ENCODE results near the gene ACP4. TPM values are rescaled to one million over a fixed set of nuclear protein-coding genes. Genes with fewer than 3 reads are reported as not detected.
A peak's percentile ranks its signal among the peaks of the same experiment; 100 is the strongest.

Gene ACP4
- total RNA-seq, 2 donors from 2014 or later, result not detected

GRCh38 chr19:50822661-50823208 lies 32.5 kb downstream of the ACP4 start:
- H3K4me3 ChIP-seq, result peak overlapping the region in 1 of 2 donors; percentile 61
- H3K27ac ChIP-seq, result peak overlapping the region; percentile 78 to 92 (median 83)
- no peaks in the 10 kb centered on the region for H3K27me3 ChIP-seq
- DNase-seq, result peak in 1 of 4 donors; percentile 21
- intact Hi-C loops (cut with DNase I), result no loop called here
- H3K4me1 ChIP-seq, result peaks cover 75% of the 10 kb centered on the region
- WGBS, 2 donors, result 32 to 37% methylated on average over 7 of the region's 7 CpGs
- no peaks in the 10 kb centered on the region for H3K36me3 ChIP-seq (replicated peaks in 1 of 2; ENCODE audit: insufficient read depth in 1 of 2, low read depth in 2 of 2)
- no peaks in the 10 kb centered on the region for H3K9me3 ChIP-seq
- ATAC-seq, result no peak
- TF ChIP-seq CTCF (IDR thresholded peaks at IDR 0.05), result no peak
- no peak for TF ChIP-seq POLR2A (IDR thresholded peaks at IDR 0.05)

- no peaks in the 10 kb centered on the region for H3K36me3 ChIP-seq (replicated peaks in 1 of 2; ENCODE audit: insufficient read depth in 1 of 2, low read depth in 2 of 2)
- no peaks in the 10 kb centered on the region for H3K9me3 ChIP-seq
- TF ChIP-seq POLR2A (IDR thresholded peaks at IDR 0.05) (peak; percentile 33 to 87 (median 76)), CTCF (IDR thresholded peaks at IDR 0.05) (peak in 1 of 7 experiments; percentile 9)
- 22 to 28% methylated on average over 9 to 13 of the region's 14 CpGs for WGBS, 2 donors
- peaks cover 67% of the 10 kb centered on the region for H3K4me1 ChIP-seq
- peak within 1 kb of the TSS in 1 of 2 donors; percentile 61 for H3K4me3 ChIP-seq
- intact Hi-C loops (cut with DNase I), result no loop called here
- DNase-seq, result peak; percentile 88 to 96 (median 92)
- peak within 1 kb of the TSS; percentile 78 to 92 (median 83) for H3K27ac ChIP-seq
- H3K27me3 ChIP-seq, result no peaks in the 10 kb centered on the region
- ATAC-seq, result peak; percentile 71
Observed at GRCh38 chr19:50823389-50824042, 33.3 kb downstream of the ACP4 start, which contains the start of gene KLK1. Gene KLK1, minus strand, starts transcription at chr19:50823787. Its CDS starts 39 bp downstream, at chr19:50823748.

GRCh38 chr19:50826492-50827240 lies 36.5 kb downstream of the ACP4 start:
- Histone ChIP-seq H3K36me3 (replicated peaks in 1 of 2; ENCODE audit: insufficient read depth in 1 of 2, low read depth in 2 of 2) (no peaks in the 10 kb centered on the region), H3K4me3 (no peak overlapping the region), H3K9me3 (no peaks in the 10 kb centered on the region), H3K27ac (no peak overlapping the region), H3K27me3 (no peaks in the 10 kb centered on the region), H3K4me1 (peaks cover 40% of the 10 kb centered on the region)
- 79 to 86% methylated on average over 15 to 42 of the region's 43 CpGs for WGBS, 2 donors
- no peak for ATAC-seq
- no peak for DNase-seq
- intact Hi-C loops (cut with DNase I), result no loop called here
- TF ChIP-seq CTCF (IDR thresholded peaks at IDR 0.05) (no peak), POLR2A (IDR thresholded peaks at IDR 0.05) (no peak)

GRCh38 chr19:50827476-50827875 lies 37.3 kb downstream of the ACP4 start:
- H3K4me3 ChIP-seq, result no peak overlapping the region
- TF ChIP-seq CTCF (IDR thresholded peaks at IDR 0.05) (no peak), POLR2A (IDR thresholded peaks at IDR 0.05) (no peak)
- ATAC-seq, result no peak
- intact Hi-C loops (cut with DNase I), result no loop called here
- H3K27ac ChIP-seq, result no peak overlapping the region
- H3K4me1 ChIP-seq, result peaks cover 31% of the 10 kb centered on the region
- no peaks in the 10 kb centered on the region for H3K36me3 ChIP-seq (replicated peaks in 1 of 2; ENCODE audit: insufficient read depth in 1 of 2, low read depth in 2 of 2)
- 81 to 86% methylated on average over 14 of the region's 14 CpGs for WGBS, 2 donors
- H3K9me3 ChIP-seq, result no peaks in the 10 kb centered on the region
- no peak for DNase-seq
- no peaks in the 10 kb centered on the region for H3K27me3 ChIP-seq
